HEK293 (cell line): ENCODE results near the gene EGFR.

Experiments
- ZNF311 ChIP-seq: fragments of 450-650 bp; formaldehyde crosslinking; IDR thresholded peaks from 2 replicates; pipeline ENCODE4 v1.5.1; 2017; ENCODE audit warnings: missing biosample characterization, missing genetic modification characterization, borderline replicate concordance
- ZNF433 ChIP-seq: fragments of 450-650 bp; formaldehyde crosslinking; IDR thresholded peaks from 2 replicates; pipeline ENCODE4 v1.5.1; 2016; ENCODE audit warnings: missing biosample characterization, missing genetic modification characterization, low read depth
- TF ChIP-seq, protein P1 (sequence below): fragments of 450-650 bp; formaldehyde crosslinking; IDR thresholded peaks from 2 replicates; pipeline ENCODE4 v1.5.1; 2016; ENCODE audit warnings: missing biosample characterization, missing genetic modification characterization

DNA sequence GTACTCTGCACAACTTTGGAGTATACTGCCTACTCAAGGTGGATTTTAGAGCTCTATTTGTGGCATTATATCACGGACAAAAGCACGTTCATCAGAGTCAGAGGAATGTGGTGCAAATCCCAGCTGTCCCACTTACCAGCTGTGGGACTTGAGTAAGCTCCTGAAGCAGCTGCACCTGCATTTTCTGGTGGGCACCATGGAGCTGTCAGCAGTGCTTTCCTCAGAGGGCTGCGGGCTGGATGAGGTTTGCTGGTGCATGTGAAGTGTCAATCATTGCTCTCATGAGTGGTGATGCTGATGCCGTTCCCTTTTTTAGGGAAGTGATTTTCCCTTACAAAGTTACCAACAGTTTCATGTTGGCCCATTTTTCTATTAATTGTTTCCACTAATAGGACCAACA lies 53.4 kb downstream of the EGFR start:
- TF ChIP-seq, protein P1, sequence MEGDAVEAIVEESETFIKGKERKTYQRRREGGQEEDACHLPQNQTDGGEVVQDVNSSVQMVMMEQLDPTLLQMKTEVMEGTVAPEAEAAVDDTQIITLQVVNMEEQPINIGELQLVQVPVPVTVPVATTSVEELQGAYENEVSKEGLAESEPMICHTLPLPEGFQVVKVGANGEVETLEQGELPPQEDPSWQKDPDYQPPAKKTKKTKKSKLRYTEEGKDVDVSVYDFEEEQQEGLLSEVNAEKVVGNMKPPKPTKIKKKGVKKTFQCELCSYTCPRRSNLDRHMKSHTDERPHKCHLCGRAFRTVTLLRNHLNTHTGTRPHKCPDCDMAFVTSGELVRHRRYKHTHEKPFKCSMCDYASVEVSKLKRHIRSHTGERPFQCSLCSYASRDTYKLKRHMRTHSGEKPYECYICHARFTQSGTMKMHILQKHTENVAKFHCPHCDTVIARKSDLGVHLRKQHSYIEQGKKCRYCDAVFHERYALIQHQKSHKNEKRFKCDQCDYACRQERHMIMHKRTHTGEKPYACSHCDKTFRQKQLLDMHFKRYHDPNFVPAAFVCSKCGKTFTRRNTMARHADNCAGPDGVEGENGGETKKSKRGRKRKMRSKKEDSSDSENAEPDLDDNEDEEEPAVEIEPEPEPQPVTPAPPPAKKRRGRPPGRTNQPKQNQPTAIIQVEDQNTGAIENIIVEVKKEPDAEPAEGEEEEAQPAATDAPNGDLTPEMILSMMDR (tag by site-specific recombination): no peak
- TF ChIP-seq ZNF433 (no peak), ZNF311 (tag by site-specific recombination) (no peak)
